NK-92 (cell line): ENCODE measurements around the gene AATK.

Source experiments
- DNase-seq: peaks from one replicate; lab custom pipeline; 2025; ENCODE audit not compliant: unreplicated experiment; lab: John Stamatoyannopoulos, UW

Gene AATK

GRCh38 chr17:81143717-81144422, 22.2 kb downstream of the AATK start:
- DNase-seq = no peak

GRCh38 chr17:81143200-81143527, 22.9 kb downstream of the AATK start:
- DNase-seq = no peak

- DNase-seq = no peak
These were observed 23.5 kb downstream of the AATK start for GRCh38 chr17:81142301-81143199.

- DNase-seq = no peak
These were observed 25.3 kb downstream of the AATK start for GRCh38 chr17:81140695-81141094.

- DNase-seq = no peak
These were observed 26.0 kb downstream of the AATK start for GRCh38 chr17:81140018-81140417.

GRCh38 chr17:81139428-81139827, 26.6 kb downstream of the AATK start:
- no peak for DNase-seq

GRCh38 chr17:81138500-81138899, 27.5 kb downstream of the AATK start:
- no peak for DNase-seq

- no peak for DNase-seq
These were observed 27.9 kb downstream of the AATK start for GRCh38 chr17:81138083-81138482.

GRCh38 chr17:81137248-81137647, 28.8 kb downstream of the AATK start:
- DNase-seq = no peak

GRCh38 chr17:81136366-81136765, 29.7 kb downstream of the AATK start:
- no peak for DNase-seq

- no peak for DNase-seq
These were observed 30.3 kb downstream of the AATK start for GRCh38 chr17:81135505-81136278.

- DNase-seq = no peak
These were observed 31.8 kb downstream of the AATK start for GRCh38 chr17:81134064-81134781.

GRCh38 chr17:81132770-81133723, 33.0 kb downstream of the AATK start:
- DNase-seq = no peak

- DNase-seq = no peak
These were observed 33.9 kb downstream of the AATK start for GRCh38 chr17:81132197-81132540.

GRCh38 chr17:81131486-81132196, 34.4 kb downstream of the AATK start:
- DNase-seq = no peak

- DNase-seq = no peak
These were observed 35.3 kb downstream of the AATK start for GRCh38 chr17:81130385-81131361.

- DNase-seq = no peak
These were observed 36.2 kb downstream of the AATK start for GRCh38 chr17:81129711-81130367.

GRCh38 chr17:81129289-81129688, 36.7 kb downstream of the AATK start:
- no peak for DNase-seq
